Articular chondrocyte of knee joint (primary cell): ENCODE results near the gene OR5B17. TPM values are rescaled to one million over a fixed set of nuclear protein-coding genes. Genes with fewer than 3 reads are reported as not detected.

Experiments used
- total RNA-seq: library from RNA; depleted of rRNA; stranded (reverse); fragments of >200 nt; gene quantifications from 2 replicates; pipeline ENCODE4 v1.2.3, GENCODE V29; 2012

The OR5B17 gene
- not detected in 2 replicates for total RNA-seq

GRCh38 chr11:58358969-58359368 lies at the start of gene OR5B17:
TSS of gene OR5B17 (minus strand) at chr11:58359069. CDS start at chr11:58359069, 0 bp downstream.

GRCh38 chr11:58406774-58407173 lies 47.9 kb upstream of the OR5B17 start, which contains the start of gene OR5B3:
TSS of gene OR5B3 (minus strand) at chr11:58406874. CDS start at chr11:58403409, 3,465 bp downstream.

Other genes with a start within 250 kb of the OR5B17 start
- not detected in 2 replicates for gene OR9I1, start 233.5 kb downstream of the OR5B17 start, total RNA-seq
- gene OR9Q2, start 170.0 kb downstream of the OR5B17 start, total RNA-seq = not detected in 2 replicates
- not detected in 2 replicates for gene OR1S2, start 154.9 kb downstream of the OR5B17 start, total RNA-seq
- gene OR1S1, start 146.3 kb downstream of the OR5B17 start, total RNA-seq = not detected in 2 replicates
- not detected in 2 replicates for gene OR10Q1, start 130.2 kb downstream of the OR5B17 start, total RNA-seq
- not detected in 2 replicates for gene OR10W1, start 90.8 kb downstream of the OR5B17 start, total RNA-seq
- gene OR5B3, start 47.8 kb upstream of the OR5B17 start, total RNA-seq = not detected in 2 replicates
- gene OR5B2, start 69.1 kb upstream of the OR5B17 start, total RNA-seq = not detected in 2 replicates
- not detected in 2 replicates for gene OR5B12, start 83.2 kb upstream of the OR5B17 start, total RNA-seq
- 0.22 TPM in 1 of 2 replicates, not detected in the other for gene OR5B21, start 149.0 kb upstream of the OR5B17 start, total RNA-seq
- gene LPXN, start 216.8 kb upstream of the OR5B17 start, total RNA-seq = 8.9 and 13.7 TPM in 2 replicates
- 65.5 and 72.0 TPM in 2 replicates for gene ZFP91, start 220.0 kb upstream of the OR5B17 start, total RNA-seq